Thymus (tissue), 2 donors: ENCODE data around the gene DCP1A. TPM values are rescaled to one million over a fixed set of nuclear protein-coding genes. Genes with fewer than 3 reads are reported as not detected.

Experiments
- polyA plus RNA-seq: library from polyadenylated mRNA; stranded (reverse); fragments of 200-250 nt; gene quantifications from one replicate; pipeline ENCODE4 v1.2.3, GENCODE V29; 2013
- total RNA-seq: library from RNA; stranded (reverse); fragments of 120-200 nt; gene quantifications from one replicate; pipeline ENCODE4 v1.2.4, GENCODE V29; 2013
- donor health status: healthy.

DCP1A gene
- total and polyA plus RNA-seq, 2 donors = 8.9 to 12.3 TPM

Other genes with a start within 250 kb of the DCP1A start
- 15.6 TPM for gene RFT1, start 217.1 kb downstream of the DCP1A start, total RNA-seq
- gene RFT1, start 217.1 kb downstream of the DCP1A start, polyA plus RNA-seq = 8.0 TPM
- gene PRKCD, start 186.3 kb downstream of the DCP1A start, total RNA-seq = 2.4 TPM
- gene PRKCD, start 186.3 kb downstream of the DCP1A start, polyA plus RNA-seq = 15.3 TPM
- 179 TPM for gene TKT, start 91.5 kb downstream of the DCP1A start, total RNA-seq
- gene TKT, start 91.5 kb downstream of the DCP1A start, polyA plus RNA-seq = 90.6 TPM
- 0.66 TPM for gene CACNA1D, start 147.1 kb upstream of the DCP1A start, total RNA-seq
- 0.57 TPM for gene CACNA1D, start 147.1 kb upstream of the DCP1A start, polyA plus RNA-seq